Hematopoietic multipotent progenitor cell treated with erythropoietin and hydrocortisone succinate and interleukin-3 and kit ligand, for 8 days (in vitro differentiated cells): ENCODE data around the gene TEX52.
"Not testable (repeated sequence)": the region's sequence is repeated elsewhere in the genome, so short reads cannot be mapped to it uniquely, and the experiment has no call there.

Experiments
- DNase-seq: peaks from one replicate; pipeline ENCODE4 v3.0.0-alpha.2; 2015

Gene TEX52

GRCh38 chr12:2863402-2863801 is 6.6 kb upstream of the TEX52 start:
- not testable (repeated sequence) for DNase-seq

GRCh38 chr12:2862876-2863275 is 6.0 kb upstream of the TEX52 start:
- DNase-seq, result no peak

- DNase-seq, result no peak
Measured at GRCh38 chr12:2860170-2860569, 3.3 kb upstream of the TEX52 start.

- DNase-seq, result no peak
Measured at GRCh38 chr12:2858944-2859421, 2.1 kb upstream of the TEX52 start.

GRCh38 chr12:2858334-2858733 is 1.5 kb upstream of the TEX52 start:
- DNase-seq, result peak; percentile 33

- DNase-seq, result no peak
Measured at GRCh38 chr12:2857576-2857975, 737 bp upstream of the TEX52 start.

GRCh38 chr12:2856051-2856450 is 788 bp downstream of the TEX52 start:
- DNase-seq, result no peak

- no peak for DNase-seq
Measured at GRCh38 chr12:2855546-2855945, 1.3 kb downstream of the TEX52 start.

GRCh38 chr12:2854669-2855453 is 2.0 kb downstream of the TEX52 start:
- DNase-seq, result no peak

GRCh38 chr12:2853626-2854025 is 3.2 kb downstream of the TEX52 start:
- peak; percentile 68 for DNase-seq

GRCh38 chr12:2851931-2852330 is 4.9 kb downstream of the TEX52 start:
- DNase-seq, result no peak

GRCh38 chr12:2845280-2845679 is 11.6 kb downstream of the TEX52 start:
- no peak for DNase-seq

- DNase-seq, result no peak
Measured at GRCh38 chr12:2844786-2845185, 12.1 kb downstream of the TEX52 start.

GRCh38 chr12:2842948-2843347 is 13.9 kb downstream of the TEX52 start:
- DNase-seq, result no peak

GRCh38 chr12:2841056-2841650 is 15.7 kb downstream of the TEX52 start:
- DNase-seq, result peak; percentile 90

GRCh38 chr12:2836574-2836973 is 20.3 kb downstream of the TEX52 start:
- no peak for DNase-seq

GRCh38 chr12:2835691-2836403 is 21.0 kb downstream of the TEX52 start:
- no peak for DNase-seq

- DNase-seq, result no peak
Measured at GRCh38 chr12:2834581-2835491, 22.0 kb downstream of the TEX52 start, which contains the start of gene NRIP2. NRIP2 (minus strand) TSS chr12:2835035; CDS start chr12:2834983, 52 bp downstream.

- DNase-seq, result no peak
Measured at GRCh38 chr12:2833810-2834209, 23.0 kb downstream of the TEX52 start.

GRCh38 chr12:2833327-2833726 is 23.5 kb downstream of the TEX52 start:
- no peak for DNase-seq

- no peak for DNase-seq
Measured at GRCh38 chr12:2832550-2833127, 24.2 kb downstream of the TEX52 start.

GRCh38 chr12:2829275-2829674 is 27.6 kb downstream of the TEX52 start:
- no peak for DNase-seq
